HG03159 (cell line): ENCODE data around the gene MRPL20.
"Not testable (repeated sequence)": the region's sequence is repeated elsewhere in the genome, so short reads cannot be mapped to it uniquely, and the experiment has no call there.

Experiments
- ATAC-seq: cut with Tn5 transposase; IDR thresholded peaks from one replicate; pipeline ENCODE4 v1.9.1; 2021; ENCODE audit warnings: mild to moderate bottlenecking, moderate library complexity; ENCODE audit not compliant: unreplicated experiment

MRPL20 gene

DNA sequence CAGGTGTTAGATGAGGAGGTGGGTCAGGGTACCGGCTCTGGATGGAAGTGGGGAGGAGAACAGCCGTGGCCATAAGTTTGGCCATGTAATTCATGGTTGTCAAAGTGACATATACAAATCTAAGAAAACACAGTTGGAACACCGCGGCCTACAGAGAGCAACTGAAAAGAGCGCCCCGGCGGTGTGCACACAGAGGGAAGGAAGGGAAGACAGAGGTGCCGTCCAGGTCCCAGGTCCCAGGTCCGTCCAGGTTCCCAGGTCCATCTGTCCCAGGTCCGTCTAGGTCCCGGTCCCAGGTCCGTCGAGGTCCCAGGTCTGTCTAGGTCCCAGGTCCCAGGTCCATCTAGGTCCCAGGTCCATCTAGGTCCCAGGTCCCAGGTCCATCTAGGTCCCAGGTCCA is 4.5 kb upstream of the MRPL20 start:
- ATAC-seq = no peak

GRCh38 chr1:1410238-1410637 is 3.1 kb upstream of the MRPL20 start:
- not testable (repeated sequence) for ATAC-seq

DNA sequence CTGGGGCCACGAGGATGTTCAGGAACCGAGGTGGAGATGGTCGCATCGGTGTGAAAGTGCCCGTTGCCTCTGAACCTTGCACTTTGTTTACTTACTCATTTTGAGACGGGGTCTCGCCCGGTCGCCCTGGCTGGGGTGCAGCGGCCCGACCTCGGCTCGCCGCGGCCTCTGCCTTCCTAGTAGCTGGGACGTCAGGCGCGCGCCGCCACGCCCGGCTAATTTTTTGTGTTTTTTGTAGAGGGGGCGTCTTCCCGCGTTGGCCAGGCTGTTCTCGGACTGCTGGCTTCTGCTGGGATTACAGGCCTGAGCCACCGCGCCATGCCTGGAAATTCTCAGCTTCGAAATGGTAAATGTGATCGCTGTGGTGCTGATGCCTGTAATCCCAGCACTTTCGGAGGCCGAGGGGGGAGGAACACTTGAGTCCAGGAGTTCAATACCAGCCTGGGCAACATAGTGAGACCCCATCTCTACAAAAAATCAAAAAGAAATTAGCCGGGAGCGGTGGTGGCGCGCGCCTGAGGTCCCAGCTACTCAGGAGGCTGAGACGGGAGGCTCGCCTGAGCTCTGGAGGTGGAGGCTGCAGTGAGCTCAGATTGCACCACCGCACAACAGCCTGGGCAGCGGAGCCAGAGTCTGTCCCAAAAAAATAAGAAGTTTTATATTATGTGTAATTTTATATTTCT is 684 bp upstream of the MRPL20 start:
- ATAC-seq = peak; percentile 26

DNA sequence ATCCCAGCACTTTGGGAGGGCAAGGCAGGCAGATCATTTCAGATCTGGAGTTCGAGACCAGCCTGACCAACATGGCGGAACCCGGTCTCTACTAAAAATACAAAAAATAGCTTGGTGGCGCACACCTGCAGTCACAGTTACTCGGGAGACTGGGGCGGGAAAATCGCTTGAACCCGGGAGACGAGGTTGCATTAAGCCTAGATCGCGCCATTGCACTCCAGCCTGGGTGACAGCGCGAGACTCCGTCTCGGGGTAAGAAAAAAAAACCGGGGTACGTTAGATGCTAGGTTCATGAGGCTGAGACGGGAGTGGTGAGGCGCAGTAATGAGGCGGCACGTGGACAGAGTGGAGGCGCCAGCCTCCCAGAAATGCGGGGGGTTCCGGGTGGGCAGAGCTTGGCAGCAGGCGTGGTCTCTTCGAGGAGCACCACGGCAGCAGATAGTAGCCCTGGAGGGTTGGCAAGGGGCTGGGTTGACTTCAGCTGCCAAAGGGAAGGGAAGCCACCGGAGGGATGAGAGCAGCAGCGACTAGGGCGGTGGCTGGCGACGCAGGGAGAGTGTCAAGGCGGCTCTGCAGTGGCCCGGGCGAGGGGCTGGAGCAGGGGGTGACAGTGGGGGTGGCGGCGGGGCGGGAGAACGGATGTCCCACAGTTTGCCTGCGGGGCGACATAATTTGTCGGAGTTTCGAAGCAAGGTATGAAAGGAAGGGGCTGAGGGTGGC is 832 bp downstream of the MRPL20 start:
- no peak for ATAC-seq

DNA sequence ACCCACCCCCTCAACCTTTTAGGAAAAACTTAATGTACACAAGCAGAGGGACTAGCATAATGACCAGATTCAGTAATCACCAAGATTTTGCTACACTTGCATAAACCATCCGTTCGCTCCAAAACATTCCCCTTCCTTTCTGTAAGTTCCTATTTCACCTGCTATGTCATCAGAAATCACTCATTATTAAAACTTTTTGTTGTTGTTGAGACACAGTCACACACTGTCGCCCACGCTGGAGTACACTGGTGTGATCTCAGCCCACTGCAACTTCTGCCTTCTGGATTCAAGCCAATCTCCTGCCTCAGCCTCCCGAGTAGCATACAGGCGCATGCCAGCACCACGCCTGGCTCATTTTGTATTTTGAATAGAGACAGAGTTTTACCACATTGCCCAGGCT is 3.4 kb downstream of the MRPL20 start:
- ATAC-seq = no peak

- not testable (repeated sequence) for ATAC-seq
Measured at GRCh38 chr1:1402901-1403392, 4.1 kb downstream of the MRPL20 start.

DNA sequence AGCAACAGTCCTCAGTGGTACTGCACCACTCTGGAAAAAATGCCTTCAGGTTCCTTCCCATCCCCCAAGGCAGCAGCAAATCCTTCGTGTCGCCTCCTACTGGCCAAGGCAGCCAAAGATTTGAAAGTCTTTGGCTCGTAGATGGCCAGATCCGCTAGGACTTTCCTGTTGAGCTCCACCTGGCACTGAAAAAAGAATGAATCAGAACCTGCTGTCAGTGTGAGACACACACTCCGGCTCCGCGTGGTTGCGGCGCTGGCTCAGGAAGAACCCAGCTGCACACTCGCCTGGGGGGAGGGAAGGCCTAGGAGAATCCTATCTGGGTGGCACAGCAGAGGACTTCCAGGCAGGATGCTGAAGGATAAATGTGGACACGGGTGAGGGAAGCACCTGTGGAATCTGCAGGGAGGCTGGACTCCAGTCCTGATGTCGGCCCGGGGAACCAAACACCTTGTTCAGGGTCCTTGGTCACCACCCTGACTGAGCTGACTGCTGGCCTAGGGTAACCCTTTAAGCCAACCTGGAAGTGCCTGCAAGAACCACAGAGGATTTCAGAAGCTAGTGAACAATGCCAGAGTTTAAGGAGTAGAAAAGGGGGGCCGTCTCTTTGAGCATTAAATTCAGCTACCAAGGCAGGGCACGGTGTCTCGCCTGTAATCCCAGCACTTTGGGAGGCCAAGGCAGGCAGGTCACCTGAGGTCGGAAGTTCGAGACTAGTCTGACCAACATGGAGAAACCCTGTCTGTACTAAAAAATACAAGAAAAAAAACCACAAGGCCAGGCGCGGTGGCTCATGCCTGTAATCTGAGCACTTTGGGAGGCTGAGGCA is 4.8 kb downstream of the MRPL20 start:
- ATAC-seq = no peak

GRCh38 chr1:1401457-1402010 is 5.6 kb downstream of the MRPL20 start:
- no peak for ATAC-seq

- no peak for ATAC-seq
Measured at GRCh38 chr1:1400576-1401456, 6.3 kb downstream of the MRPL20 start.

- no peak for ATAC-seq
Measured at GRCh38 chr1:1399872-1400575, 7.1 kb downstream of the MRPL20 start.

DNA sequence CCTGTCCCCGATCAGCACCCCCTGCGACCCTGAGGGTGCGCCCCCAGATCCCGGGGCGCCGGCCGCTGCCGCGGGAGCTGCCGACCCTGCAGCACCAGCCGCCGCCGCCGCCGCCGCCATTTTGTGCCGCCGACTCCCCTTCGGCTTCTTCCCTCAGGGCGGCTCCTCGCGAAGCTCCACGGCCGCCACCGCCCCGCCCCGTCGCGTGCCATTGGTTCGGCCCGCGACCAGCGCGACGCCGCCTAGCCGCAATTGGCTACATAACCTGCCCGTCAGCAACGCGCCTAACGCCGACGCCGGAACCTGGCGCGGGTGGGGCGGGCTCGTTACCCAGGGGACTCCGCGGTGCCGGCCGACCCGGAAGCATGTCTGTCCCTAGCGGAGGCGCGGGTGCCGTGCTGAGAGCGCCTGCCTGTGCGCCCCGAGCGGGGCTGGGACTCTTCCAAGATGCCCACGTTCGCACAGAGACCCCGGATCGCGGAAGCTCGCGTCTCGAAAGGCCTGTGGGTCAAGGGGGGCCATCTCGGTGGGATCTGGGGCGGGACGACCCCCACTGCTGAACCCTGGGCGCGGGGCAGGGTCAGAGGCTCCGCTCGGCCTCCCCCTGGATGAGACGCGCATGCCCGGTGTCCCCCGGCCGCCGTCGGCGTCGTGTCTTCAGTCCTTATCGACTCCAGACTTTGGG is 7.8 kb downstream of the MRPL20 start, which contains the start of gene CCNL2:
Gene CCNL2, minus strand, starts transcription at position 149 of the 685 bp plus-strand sequence. Its CDS starts 29 bp downstream, at position 120.
- peak; percentile 94 for ATAC-seq

DNA sequence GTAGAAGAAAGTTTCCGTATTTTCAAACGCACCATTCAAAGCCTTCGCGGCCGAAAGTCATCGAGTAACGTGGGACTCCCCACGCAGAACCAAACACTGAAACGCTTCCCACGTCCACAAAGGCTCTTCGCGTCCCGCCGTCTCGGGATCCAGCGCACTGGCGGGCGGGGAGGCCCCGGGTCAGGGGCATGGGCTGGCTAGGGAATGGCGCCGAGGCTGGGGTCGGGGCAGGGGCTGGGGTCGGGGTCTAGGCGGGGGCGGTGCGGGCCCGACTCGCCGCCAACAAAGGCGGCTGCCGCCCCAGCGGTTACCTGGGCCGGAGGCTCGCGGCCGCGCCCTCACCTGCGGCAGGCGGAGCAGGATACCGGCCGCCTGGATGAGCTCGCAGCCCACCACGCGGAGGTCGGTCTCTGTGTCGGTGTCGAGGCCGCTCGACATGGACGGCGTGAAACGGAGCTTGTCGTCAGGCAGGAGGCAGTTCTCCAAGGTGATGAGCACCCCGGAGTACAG is 8.4 kb downstream of the MRPL20 start:
- no peak for ATAC-seq

DNA sequence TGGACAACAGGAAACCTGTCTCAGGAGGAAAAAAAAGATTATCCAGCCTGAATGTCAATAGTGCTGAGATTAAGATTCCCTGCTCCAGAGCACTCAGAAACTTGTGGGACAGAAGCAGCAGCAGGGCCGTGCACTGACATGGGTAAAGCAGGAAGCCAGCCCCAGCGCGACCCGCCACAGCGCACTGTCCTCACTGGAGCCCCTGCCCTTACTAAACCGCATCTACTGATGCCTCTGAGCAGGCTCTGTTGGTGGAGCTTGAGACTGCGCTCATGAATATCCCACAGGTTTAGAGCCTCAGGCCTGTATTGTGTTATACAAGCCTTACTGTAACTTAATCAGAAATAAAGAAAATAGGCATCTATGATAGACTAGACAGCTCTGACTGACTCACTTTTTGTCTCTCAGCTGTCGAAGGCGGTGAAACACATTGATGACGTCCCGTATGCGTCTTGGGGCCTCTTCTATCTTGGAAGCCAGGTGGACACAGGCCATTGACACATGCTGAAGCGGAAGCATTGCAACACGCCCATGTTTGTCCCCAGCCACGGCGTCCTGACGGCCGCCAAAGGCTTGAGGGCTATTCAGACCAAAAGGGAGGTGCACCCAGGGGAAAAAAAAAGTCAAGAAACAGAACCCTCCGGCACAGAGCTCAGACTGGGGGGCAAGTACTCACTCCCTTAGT is 9.1 kb downstream of the MRPL20 start:
- no peak for ATAC-seq

DNA sequence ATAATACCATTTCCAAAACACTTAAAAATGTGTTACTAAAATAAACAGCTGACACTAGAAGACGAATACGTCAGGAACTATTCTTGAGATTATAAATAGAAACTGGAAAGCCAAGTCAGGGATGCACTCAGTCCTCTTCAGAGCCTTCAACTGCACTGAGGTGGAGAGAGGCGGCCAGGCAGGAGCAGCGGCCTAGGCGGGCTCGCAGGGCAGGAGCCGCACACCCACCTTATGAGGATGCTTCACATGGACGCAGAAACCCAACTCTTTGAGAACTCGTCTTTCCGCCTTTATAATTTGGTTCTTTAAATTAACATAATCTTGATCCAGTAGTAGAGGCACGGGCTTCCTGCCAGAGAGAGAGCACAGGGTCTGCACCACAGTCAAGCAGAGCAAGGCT is 11.9 kb downstream of the MRPL20 start:
- ATAC-seq = no peak

- no peak for ATAC-seq
Measured at GRCh38 chr1:1394116-1394515, 13.0 kb downstream of the MRPL20 start.

DNA sequence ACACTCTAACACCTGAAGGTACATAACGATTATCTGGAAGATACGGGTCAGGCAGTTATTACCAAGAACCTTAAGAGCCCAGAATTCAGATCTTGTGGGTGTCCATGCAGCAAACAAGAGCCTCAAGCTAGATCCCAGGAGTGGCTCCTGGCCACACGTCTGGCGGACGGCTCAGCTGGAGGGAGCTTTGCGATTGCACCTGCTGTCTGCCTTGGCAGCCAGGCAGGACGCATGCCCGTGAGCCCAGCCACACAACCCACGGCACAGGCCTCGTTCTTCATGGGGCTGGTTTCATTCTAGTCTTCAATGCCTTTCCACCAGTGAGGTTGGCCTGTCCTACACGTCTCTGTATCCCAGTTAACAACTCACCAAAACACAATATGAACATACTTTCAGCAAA is 13.7 kb downstream of the MRPL20 start:
- ATAC-seq = no peak

- ATAC-seq = no peak
Measured at GRCh38 chr1:1393014-1393413, 14.1 kb downstream of the MRPL20 start.

DNA sequence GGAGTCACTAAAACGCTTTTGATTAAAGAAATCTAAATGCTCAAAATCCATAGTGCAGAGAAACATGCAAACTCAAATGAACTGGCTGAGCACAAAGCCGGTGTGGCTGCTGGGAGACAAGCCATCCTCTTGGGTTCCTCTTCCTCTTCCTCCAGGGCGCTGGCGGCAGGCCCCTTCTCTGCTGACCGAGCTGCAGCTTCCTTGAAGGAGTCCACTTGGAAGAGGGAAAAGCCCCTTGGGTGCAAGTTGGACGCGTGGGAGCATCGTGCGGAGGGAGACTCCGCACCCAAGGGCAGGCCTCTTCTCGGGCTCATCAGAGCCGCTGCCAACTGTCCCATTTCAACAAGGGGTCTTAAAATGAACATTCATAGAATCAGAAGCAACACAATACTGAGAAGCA is 15.9 kb downstream of the MRPL20 start:
- ATAC-seq = no peak
